Hepatocyte (in vitro differentiated cells): ENCODE measurements around the gene LRBA. TPM values are rescaled to one million over a fixed set of nuclear protein-coding genes. Genes with fewer than 3 reads are reported as not detected.

Experiments used
- DNase-seq: peaks from one replicate; pipeline ENCODE4 v3.0.0-alpha.2; 2016; ENCODE audit warnings: low spot score
- H2AFZ ChIP-seq: fragments of 200-600 bp; sonication (generic); 2 replicates; pipeline ENCODE4 v1.6.0; 2016; ENCODE audit warnings: antibody characterized with exemption, mild to moderate bottlenecking
- H3K27ac ChIP-seq: fragments of 200-600 bp; sonication (generic); 2 replicates; pipeline ENCODE4 v1.5.1; 2016; ENCODE audit warnings: mild to moderate bottlenecking
- H3K27me3 ChIP-seq: fragments of 200-600 bp; sonication (generic); 2 replicates; pipeline ENCODE4 v1.6.1; 2016
- H3K36me3 ChIP-seq: fragments of 200-600 bp; sonication (generic); replicated peaks from 2 replicates; pipeline ENCODE4 v1.5.1; 2016; ENCODE audit warnings: low read depth; ENCODE audit not compliant: insufficient read depth
- H3K4me1 ChIP-seq: fragments of 200-600 bp; sonication (generic); 2 replicates; pipeline ENCODE4 v1.5.1; 2016; ENCODE audit warnings: mild to moderate bottlenecking, moderate library complexity; ENCODE audit not compliant: insufficient read depth
- H3K4me2 ChIP-seq: fragments of 200-600 bp; sonication (generic); 2 replicates; pipeline ENCODE4 v1.6.0; 2016
- H3K4me3 ChIP-seq: fragments of 200-600 bp; sonication (generic); 2 replicates; pipeline ENCODE4 v1.5.1; 2016; ENCODE audit warnings: mild to moderate bottlenecking
- H3K79me2 ChIP-seq: fragments of 200-600 bp; sonication (generic); 2 replicates; pipeline ENCODE4 v1.6.0; 2017; ENCODE audit warnings: mild to moderate bottlenecking
- H3K9me2 ChIP-seq: fragments of 200-600 bp; sonication (generic); replicated peaks from 2 replicates; pipeline ENCODE4 v1.6.0; 2017; ENCODE audit warnings: mild to moderate bottlenecking; ENCODE audit not compliant: insufficient read depth
- H3K9me3 ChIP-seq: fragments of 200-600 bp; sonication (generic); 2 replicates; pipeline ENCODE4 v1.5.1; 2016; ENCODE audit warnings: low read depth, mild to moderate bottlenecking
- H4K20me1 ChIP-seq: fragments of 200-600 bp; sonication (generic); 2 replicates; pipeline ENCODE4 v1.6.0; 2016; ENCODE audit warnings: mild to moderate bottlenecking; ENCODE audit not compliant: insufficient read depth, poor library complexity, severe bottlenecking
- CTCF ChIP-seq: fragments of 200-600 bp; sonication (generic); IDR thresholded peaks from 2 replicates; pipeline ENCODE4 v1.5.1; 2016; ENCODE audit warnings: antibody characterized with exemption, mild to moderate bottlenecking; ENCODE audit not compliant: poor library complexity
- EZH2 ChIP-seq: fragments of 200-600 bp; sonication (generic); IDR thresholded peaks from 2 replicates; pipeline ENCODE4 v1.6.1; 2016; ENCODE audit warnings: antibody characterized with exemption, mild to moderate bottlenecking, borderline replicate concordance
- EZH2phosphoT487 ChIP-seq: fragments of 200-600 bp; sonication (generic); IDR thresholded peaks from one replicate; pipeline ENCODE4 v1.6.1; 2018; ENCODE audit warnings: antibody characterized with exemption, mild to moderate bottlenecking, low read depth, moderate library complexity; ENCODE audit not compliant: unreplicated experiment, severe bottlenecking
- WGBS: methylation state at CpG from one replicate; pipeline ENCODE4 v1.1.6; 2016; ENCODE audit warnings: low lambda C conversion rate; ENCODE audit errors: missing lambda C conversion rate; 5-methylcytosine and 5-hydroxymethylcytosine counted together
- polyA plus RNA-seq: library from polyadenylated mRNA; unstranded; fragments of >200 nt; fragmentation: Nextera tagmentation; extraction: Ambion mirVana; gene quantifications from 2 replicates; pipeline ENCODE4 v1.2.1, GENCODE V29; 2016
- total RNA-seq: library from RNA; depleted of rRNA; stranded (reverse); fragments of >200 nt; gene quantifications from 2 replicates; pipeline ENCODE4 v1.2.3, GENCODE V29; 2014

Gene LRBA
- total and polyA plus RNA-seq, 2 experiments from 2014 or later = 14.1 to 69.4 TPM

DNA sequence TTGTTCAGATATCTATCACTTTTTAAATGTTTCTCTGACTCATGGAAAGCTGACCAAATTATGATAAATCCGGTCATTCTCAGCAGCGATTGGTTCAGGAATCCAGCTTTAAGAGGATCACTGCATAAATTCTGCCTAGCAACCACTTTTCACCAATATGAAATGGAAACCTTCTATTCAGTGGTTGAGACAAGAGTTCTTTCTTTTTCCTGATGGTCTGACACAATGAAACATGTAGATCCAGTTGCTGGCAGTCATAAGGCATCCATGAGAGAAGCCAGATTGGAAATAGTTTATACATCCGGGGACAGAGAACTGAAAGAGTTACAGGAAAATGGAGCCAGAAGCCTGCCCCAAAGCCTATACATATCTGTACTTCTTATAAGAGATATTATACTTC lies 406.0 kb downstream of the LRBA start:
- Histone ChIP-seq H3K79me2 (no peaks in the 10 kb centered on the region), H3K36me3 (no peaks in the 10 kb centered on the region), H3K9me3 (no peaks in the 10 kb centered on the region), H3K4me1 (no peaks in the 10 kb centered on the region), H4K20me1 (no peaks in the 10 kb centered on the region), H2AFZ (no peak overlapping the region), H3K4me2 (no peak overlapping the region), H3K27ac (no peak overlapping the region), H3K9me2 (no peaks in the 10 kb centered on the region), H3K27me3 (no peaks in the 10 kb centered on the region), H3K4me3 (no peak overlapping the region)
- TF ChIP-seq EZH2phosphoT487 (no peak), CTCF (no peak), EZH2 (no peak)
- no peak for DNase-seq
- 98% methylated on average over 3 of the region's 3 CpGs for WGBS

DNA sequence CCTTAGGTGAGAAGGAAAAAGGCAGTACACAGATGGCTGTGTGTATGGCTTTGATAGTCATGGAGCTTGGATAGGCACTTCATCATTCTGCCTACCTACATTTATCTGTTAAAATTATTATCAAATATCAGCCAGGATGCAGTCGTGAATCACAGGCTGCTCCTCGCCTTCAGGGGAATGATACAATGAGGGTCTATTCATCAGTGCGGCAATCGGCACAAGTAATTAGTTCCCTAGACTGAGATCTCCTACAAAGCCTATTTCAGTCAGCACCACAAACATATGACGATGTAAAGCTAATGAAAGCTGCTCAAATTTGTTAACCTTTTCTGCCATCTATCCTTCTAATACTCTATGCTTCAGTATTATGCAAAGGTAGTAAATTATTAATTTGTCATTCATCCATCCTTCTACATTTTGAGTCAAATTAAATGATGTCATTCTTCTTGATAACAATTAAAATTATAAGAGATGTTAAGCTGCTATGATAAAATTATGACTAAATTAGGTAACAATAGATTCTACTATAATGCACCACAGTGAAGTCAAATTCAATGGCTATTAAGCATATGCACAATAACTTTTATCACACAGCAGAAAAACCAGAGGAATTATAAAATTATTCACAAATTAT lies 414.2 kb downstream of the LRBA start:
- H3K79me2 ChIP-seq = no peaks in the 10 kb centered on the region
- 87% methylated on average over 5 of the region's 5 CpGs for WGBS

DNA sequence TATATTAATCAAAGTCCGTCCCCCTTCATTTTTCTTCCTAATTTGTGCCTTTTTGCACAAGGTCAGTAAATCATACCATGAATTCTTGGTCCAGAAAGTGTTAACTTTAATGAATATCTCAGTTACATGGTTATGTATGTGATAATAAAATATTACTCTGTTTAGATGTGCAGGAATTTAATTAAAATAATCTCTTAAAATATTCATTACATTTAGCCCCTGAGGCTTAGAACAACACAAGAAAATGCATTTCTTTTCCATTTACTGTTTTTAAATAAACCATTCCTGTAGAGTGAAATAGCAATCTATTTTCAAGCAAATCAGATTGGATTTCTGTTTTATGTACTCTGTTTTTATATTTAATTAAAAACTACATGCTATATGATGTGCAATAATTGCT lies 415.5 kb downstream of the LRBA start:
- no peaks in the 10 kb centered on the region for H3K36me3 ChIP-seq

More for the DNA sequence above, 414.2 kb downstream of the LRBA start:
- TF ChIP-seq EZH2phosphoT487 (no peak), CTCF (no peak), EZH2 (no peak)
- H3K27me3 ChIP-seq = no peaks in the 10 kb centered on the region
- no peak overlapping the region for H3K27ac ChIP-seq
- no peak overlapping the region for H3K4me2 ChIP-seq
- no peaks in the 10 kb centered on the region for H3K36me3 ChIP-seq
- no peak overlapping the region for H2AFZ ChIP-seq
- no peaks in the 10 kb centered on the region for H3K9me2 ChIP-seq
- no peaks in the 10 kb centered on the region for H3K9me3 ChIP-seq
- no peaks in the 10 kb centered on the region for H3K4me1 ChIP-seq
- DNase-seq = no peak
- H3K4me3 ChIP-seq = no peak overlapping the region
- H4K20me1 ChIP-seq = no peaks in the 10 kb centered on the region

More for the DNA sequence above, 415.5 kb downstream of the LRBA start:
- Histone ChIP-seq H3K4me3 (no peak overlapping the region), H4K20me1 (no peaks in the 10 kb centered on the region), H3K79me2 (no peaks in the 10 kb centered on the region), H3K4me2 (no peak overlapping the region), H3K4me1 (no peaks in the 10 kb centered on the region), H2AFZ (no peak overlapping the region), H3K9me3 (no peaks in the 10 kb centered on the region), H3K9me2 (no peaks in the 10 kb centered on the region), H3K27me3 (no peaks in the 10 kb centered on the region), H3K27ac (no peak overlapping the region)
- TF ChIP-seq CTCF (no peak), EZH2phosphoT487 (no peak), EZH2 (no peak)
- 89% methylated on average over 1 of the region's 1 CpG for WGBS
- no peak for DNase-seq
